NAMALWA (cell line): Measurements from ENCODE around the gene PROCA1.
"Not testable (repeated sequence)": the region's sequence is repeated elsewhere in the genome, so short reads cannot be mapped to it uniquely, and the experiment has no call there.

Source experiments
- DNase-seq: peaks from one replicate; pipeline ENCODE4 v3.0.0-alpha.2; 2015; ENCODE audit warnings: low spot score

Gene PROCA1

DNA sequence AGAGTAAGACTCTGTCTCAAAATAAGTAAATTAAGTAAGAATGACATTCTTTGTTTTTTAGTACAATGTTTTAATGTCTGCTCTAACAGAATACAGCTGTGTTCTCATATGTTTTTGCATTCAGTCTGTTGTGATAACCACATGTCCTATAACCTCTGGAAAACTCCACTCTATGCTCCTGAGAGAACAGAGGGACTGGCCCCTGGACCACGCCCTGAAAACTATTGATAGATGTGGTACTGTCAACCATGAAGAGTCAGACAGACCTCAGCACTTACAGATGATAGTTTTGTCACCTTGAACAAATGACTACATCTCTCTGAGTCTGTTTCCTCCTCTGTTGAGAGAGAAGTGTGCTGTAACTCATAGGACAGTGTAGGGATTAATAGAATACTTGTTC, 41.8 kb downstream of the PROCA1 start:
- DNase-seq: no peak

GRCh38 chr17:28667870-28668269, 43.8 kb downstream of the PROCA1 start:
- no peak for DNase-seq

- no peak for DNase-seq
Observed at GRCh38 chr17:28665994-28666393, 45.7 kb downstream of the PROCA1 start.

DNA sequence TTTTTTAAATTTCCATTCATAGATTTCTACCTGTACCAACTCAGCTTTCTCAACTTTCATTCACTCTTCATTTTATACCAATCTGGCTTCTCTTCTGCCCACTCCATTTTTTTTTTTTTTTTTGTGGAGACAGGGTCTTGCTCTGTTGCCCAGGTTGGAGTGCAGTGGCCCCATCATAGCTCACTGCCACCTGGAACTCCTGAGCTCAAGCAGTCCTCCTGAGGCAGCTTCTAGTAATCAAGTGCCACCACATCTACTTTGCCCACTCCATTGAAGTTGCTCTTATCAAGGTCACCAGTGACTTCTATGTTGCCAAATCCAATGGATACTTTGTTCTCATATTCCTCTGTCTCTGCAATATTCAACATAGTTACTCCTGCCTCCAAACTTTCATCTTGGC, 48.0 kb downstream of the PROCA1 start:
- DNase-seq: no peak

DNA sequence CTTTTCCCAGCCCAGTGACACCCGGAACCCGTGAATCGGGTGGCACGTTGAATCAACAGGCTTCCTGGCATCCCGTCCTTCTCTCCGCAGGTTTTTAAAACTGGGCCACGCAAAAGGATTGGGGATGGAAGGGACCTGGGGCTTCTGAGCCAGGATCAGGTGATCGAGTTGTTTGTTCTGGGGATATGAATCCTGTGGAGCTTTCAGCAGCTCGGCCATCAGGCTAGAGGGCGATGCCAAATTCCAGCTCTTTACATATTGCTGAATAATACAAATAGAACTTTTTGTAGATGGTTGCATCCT, 49.2 kb downstream of the PROCA1 start:
- no peak for DNase-seq

DNA sequence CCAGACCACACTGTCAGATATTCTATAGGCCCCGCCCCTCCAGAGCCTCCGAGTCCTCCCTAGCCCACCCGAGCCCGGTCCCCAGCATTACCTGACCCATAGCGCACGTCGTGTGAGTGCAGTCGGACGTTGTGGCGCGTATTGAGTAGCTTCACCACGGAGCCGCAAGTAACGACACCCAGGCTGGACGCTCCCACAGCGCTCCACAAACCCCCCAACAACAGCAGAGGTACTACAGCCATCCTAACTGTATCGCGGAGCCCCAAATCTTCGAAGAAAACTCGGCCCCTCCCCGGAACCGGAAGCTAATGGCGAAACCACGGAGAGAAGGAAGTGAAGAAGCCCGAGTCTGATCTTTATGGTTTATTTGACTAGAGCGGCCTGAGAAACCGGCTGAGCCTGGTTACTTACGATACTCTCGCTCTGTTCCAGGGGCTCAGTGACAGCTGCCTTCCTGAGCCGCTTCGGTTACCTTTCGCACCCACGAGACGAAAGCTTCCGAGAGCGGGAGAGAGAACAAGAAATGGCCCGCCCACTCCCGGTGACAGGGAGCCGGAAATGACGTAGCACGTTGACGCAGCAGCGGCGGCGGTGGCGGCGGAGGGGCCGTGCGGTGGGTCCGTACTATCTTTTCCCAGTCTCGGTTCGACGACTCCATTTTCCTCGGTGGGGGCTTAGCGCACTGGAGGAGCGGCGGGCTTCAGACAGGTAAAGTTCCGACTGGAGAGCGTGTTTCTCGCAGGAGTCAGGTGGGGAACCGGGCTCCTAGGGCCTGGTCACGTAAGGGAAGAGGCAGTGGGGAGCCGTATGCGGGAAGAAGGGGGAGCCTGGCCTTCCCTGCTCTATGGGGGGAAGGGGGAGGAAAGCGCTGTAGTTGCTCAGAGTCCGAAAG, 49.8 kb downstream of the PROCA1 start, which contains the start of the genes SDF2 and SUPT6H:
SDF2 (minus strand) TSS at position 272 of the 892 bp plus-strand sequence; CDS start at position 242, 30 bp downstream.
SUPT6H (plus strand) TSS at position 571 of the 892 bp plus-strand sequence. CDS start 11,197 bp downstream, outside the sequence.
- DNase-seq: peak; percentile 96

DNA sequence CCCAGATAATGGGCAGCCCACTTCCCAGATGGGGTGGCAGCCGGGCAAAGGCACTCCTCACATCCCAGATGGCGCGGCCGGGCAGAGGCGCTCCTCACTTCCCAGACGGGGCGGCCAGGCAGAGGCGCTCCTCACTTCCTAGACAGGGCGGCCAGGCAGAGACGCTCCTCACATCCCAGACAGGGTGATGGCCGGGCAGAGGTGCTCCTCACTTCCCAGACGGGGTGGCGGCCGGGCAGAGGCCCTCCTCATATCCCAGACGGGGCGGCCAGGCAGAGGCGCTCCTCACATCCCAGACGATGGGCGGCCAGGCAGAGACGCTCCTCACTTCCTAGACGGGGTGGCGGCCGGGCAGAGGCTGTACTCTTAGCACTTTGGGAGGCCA, 52.2 kb downstream of the PROCA1 start:
- not testable (repeated sequence) for DNase-seq

- not testable (repeated sequence) for DNase-seq
Observed at GRCh38 chr17:28658766-28659496, 52.8 kb downstream of the PROCA1 start.

DNA sequence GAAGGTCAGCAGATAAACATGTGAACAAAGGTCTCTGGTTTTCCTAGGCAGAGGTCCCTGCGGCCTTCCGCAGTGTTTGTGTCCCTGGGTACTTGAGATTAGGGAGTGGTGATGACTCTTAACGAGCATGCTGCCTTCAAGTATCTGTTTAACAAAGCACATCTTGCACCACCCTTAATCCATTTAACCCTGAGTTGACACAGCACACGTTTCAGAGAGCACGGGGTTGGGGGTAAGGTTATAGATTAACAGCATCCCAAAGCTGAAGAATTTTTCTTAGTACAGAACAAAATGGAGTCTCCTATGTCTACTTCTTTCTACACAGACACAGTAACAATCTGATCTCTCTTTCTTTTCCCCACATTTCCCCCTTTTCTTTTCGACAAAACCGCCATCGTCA, 53.3 kb downstream of the PROCA1 start:
- DNase-seq: not testable (repeated sequence)

GRCh38 chr17:28657756-28658155, 53.9 kb downstream of the PROCA1 start:
- no peak for DNase-seq

GRCh38 chr17:28655160-28655559, 56.5 kb downstream of the PROCA1 start:
- no peak for DNase-seq
